Left ventricle myocardium superior (tissue), 1 donor: Measurements from ENCODE around the gene DACH1. TPM values are rescaled to one million over a fixed set of nuclear protein-coding genes. Genes with fewer than 3 reads are reported as not detected.
"Not testable (repeated sequence)": the region's sequence is repeated elsewhere in the genome, so short reads cannot be mapped to it uniquely, and the experiment has no call there.

Source experiments
- ATAC-seq: fragments of 200-7000 bp; cut with Tn5 transposase; one replicate; pipeline ENCODE4 v1.9.1; 2020; ENCODE audit warnings: mild to moderate bottlenecking, moderate library complexity
- DNase-seq: peaks from one replicate; pipeline ENCODE4 v3.0.0-alpha.2; 2020
- intact Hi-C: fragments of 100-400 bp; cut with micrococcal nuclease; formaldehyde crosslinking; loops from one replicate; pipeline ENCODE4 v1.11.0; 2022
- total RNA-seq: library from RNA; stranded (reverse); fragmentation: NEBNext Ultra II Directional; extraction: Animal tissue kit (Norgen Biotek cat#: 25700); gene quantifications from one replicate; pipeline ENCODE4 v1.2.1, GENCODE V29; 2021
- donor health status: DM: no; HTN: yes; CAD: no; lungs with severe emphysema.

The DACH1 gene
- total RNA-seq, 1 donor from 2014 or later, result 3.5 TPM

DNA sequence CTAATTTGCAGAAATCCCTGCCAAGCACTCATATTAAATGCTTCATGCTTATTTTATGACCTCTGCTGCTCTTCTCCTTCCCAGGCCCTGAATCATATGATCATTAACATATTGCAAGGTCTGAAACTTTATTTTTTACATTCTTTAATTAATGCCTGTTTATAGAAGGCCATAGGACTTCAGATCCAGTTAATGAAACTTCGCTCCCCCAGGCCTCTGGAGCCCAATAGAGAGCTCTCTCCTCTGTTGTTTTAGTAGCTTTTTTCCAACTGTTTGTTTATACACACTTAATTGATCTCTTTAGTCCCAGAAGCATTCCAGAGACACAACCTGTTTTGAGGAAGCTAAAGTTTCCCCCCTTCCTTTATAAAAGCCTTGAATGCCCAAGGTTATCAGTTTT is 68.3 kb downstream of the DACH1 start:
- ATAC-seq, result no peak
- DNase-seq, result no peak
- intact Hi-C loops, result loop anchor here (10.0 kb wide), 1 partner anchor 56 kb away; no protein-coding TSS in a partner anchor

DNA sequence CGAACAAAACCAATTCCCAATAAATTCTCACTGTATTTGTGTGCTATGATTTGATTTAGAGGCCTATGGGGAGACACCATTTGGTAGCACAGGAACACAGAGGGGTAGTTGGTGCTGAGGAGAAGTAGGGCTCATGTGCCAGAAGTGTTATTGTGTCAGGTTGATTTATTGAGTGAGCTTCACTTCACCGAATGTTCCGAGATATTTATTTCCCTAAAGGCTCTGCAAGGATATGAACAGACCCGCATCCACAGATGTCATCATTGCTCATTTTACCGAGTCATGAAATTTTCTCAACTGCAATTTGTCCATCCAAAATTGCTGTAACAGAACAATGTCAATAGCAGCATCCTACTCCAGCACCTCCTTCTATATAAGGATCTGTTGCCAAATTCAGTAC is 69.5 kb downstream of the DACH1 start:
- intact Hi-C loops, result loop anchor here (10.0 kb wide), 1 partner anchor 57 kb away; no protein-coding TSS in a partner anchor
- DNase-seq (no peak), ATAC-seq (no peak)

DNA sequence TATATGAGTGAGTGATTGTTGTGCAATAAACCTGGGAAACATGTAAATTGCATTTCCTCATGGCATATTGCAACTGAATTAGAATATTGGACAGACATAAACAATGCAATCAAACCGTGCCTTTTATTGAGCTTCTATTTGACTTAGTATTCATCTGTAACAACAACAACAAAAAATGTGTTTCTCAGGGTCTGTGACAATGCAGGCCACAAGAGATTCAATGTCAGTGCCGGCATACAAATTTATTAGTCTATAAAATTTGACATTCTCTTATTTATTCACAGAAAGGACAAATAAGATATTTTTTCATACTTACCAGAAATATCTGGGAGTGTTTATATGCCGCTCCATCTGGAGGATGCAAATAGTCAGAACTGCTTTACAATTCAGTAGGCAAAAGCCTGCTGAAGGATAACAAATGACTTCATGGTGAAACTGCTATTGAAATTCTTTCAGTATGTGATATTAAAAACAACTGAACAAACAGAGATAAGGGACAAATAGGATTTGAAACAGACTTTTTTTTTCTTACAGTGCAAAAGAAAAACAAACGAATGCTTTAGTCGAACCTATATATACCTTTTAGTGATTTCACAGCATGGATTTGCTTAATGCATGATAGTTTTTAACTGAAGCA is 77.2 kb downstream of the DACH1 start:
- intact Hi-C loops, result loop anchor here (10.0 kb wide), 1 partner anchor 65 kb away; no protein-coding TSS in a partner anchor
- ATAC-seq (no peak), DNase-seq (no peak)

DNA sequence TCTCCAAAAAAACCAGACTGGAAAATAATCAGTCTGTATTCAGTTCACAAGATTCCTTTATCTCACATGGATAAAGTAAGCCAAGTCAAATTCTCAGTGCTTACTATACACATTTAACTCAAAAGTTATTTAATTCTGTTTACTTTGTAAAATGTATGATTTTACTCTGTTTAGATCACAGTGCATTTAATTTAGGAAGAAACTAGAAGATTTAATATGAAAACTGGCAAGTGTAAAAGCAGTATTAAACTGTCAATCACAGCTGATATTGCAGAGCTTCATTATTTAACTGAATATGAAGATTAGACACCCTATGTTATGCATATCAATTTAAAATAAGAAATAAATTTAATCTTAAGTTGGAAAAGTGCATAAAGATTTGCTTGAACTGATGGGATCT is 78.0 kb downstream of the DACH1 start:
- ATAC-seq, result no peak
- intact Hi-C loops, result no loop called here
- no peak for DNase-seq

DNA sequence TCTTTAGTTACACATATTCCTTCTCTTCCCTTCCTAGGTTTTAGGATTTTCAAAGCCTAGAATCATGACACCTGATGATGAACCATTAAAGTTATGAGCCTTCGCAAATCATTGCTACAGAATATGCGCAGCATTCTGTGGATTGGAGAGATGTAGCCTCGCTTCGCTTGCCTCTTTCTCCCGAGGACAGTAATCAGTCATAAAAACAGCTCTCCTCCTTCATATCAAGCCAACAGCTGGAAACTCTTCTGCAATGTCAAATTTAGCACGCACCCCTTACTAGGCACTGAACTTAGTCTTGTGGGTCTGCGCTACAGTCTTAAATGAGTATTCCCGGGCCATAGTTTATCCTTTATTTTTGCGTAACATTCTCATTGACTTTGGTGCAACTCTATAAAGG is 79.6 kb downstream of the DACH1 start:
- ATAC-seq (no peak), DNase-seq (no peak)
- intact Hi-C loops, result no loop called here

DNA sequence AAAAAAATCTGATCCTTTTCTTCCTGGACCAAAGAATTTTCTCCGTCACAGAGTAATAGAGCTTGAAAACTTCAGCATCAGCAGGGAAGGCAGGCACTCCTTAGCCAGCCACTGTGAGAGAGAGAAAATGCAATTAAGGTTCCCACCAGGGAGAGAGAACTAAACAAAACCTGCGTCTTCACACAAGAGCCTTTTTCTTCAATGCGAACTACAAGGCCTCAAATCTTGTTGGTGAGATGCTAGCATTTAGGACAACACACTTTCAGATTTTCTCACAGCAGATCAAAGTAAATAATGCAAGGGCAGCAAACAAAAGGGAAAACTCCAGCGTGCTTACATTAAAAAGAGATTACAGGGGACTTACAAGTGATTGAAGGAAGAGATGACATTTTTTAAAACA is 80.1 kb downstream of the DACH1 start:
- DNase-seq, result no peak
- no peak for ATAC-seq
- intact Hi-C loops, result no loop called here

DNA sequence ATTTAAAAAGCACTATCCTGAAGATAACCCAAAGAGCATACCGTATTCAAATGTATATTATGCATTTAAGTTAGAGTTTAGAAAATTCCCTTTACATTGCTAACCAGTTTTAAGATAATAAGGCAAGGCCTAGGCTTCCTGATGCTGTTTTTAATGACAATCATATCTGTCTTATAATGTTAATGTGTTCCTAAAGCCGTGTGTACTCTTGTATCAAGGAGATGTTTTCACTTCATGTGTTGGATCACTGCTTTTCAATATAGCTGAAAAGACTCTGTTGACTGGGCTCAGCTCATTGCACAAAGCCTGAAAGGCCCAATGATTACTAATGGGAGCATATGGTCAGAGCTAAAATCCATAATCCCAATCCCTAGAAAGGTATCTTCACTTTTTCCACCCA is 81.6 kb downstream of the DACH1 start:
- no peak for ATAC-seq
- intact Hi-C loops, result no loop called here
- DNase-seq, result no peak

DNA sequence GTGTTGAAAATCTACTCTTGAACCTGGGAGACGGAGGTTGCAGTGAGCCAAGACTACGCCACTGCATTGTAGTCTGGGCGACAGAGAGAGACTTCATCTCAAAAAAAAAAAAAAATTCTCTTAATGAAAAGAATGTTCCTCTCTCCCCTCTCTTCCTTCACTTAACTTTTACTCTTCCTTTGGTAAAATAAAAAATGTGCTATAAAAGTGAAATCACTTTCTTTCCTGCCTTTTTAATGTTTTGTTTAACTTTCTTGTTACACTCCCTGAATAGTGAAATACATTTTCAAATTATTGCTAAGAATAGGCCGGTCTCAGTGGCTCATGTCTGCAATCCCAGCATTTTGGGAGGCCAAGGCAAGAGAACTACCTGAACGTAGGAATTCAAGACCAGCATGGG is 86.5 kb downstream of the DACH1 start:
- DNase-seq, result no peak
- ATAC-seq, result no peak
- intact Hi-C loops, result no loop called here

DNA sequence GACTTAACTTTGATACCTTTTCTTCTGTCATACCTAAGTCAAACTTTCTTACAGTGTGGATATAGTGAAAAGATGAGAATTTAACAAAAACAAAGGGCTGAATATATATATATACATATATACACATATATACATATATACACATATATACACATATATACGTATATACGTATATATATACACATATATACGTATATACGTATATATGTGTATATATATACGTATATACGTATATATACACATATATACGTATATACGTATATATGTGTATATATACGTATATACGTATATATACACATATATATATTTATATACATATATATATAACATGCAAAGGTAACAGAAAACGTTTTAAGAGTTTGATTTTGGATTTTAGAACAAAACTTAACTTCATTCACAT is 88.0 kb downstream of the DACH1 start:
- ATAC-seq, DNase-seq, intact Hi-C loops: not testable (repeated sequence)

DNA sequence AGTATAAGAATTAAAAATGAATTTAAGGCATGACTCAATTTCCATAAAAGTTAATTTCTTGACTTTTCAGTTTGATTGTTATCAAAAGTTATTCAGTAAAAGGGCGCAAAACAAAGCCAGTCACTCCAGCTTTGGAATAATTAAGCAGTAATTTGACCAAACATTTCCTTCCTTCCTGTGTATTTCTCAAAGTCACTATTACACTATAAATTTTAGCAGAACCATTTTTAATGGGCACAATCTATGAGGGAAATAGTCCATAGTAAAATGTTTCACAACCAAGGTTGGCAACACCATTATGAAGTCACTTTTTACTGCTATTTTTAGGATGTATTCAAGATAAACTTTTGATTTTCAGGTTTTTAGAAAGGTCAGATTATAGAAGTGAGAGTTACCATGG is 91.0 kb downstream of the DACH1 start:
- intact Hi-C loops, result no loop called here
- DNase-seq (no peak), ATAC-seq (no peak)

DNA sequence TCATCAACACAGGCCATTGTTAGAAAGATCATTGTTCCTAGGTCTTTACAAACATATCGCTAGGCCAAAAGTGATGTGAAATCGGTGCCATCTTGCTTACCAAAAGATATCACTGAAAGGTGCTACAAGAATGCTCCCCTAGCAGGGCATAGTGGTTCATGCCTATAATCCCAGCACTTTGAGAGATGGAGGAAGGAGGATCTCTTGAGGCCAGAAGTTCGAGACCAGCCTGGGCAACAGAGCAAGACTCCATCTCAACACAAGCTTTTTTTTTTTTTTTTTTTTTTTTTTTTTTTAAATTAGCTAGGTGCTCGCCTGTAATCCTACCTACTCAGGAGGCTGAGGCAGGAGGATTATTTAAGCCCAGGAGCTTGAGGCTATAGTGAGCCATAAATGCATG is 92.1 kb downstream of the DACH1 start:
- DNase-seq, result no peak
- no peak for ATAC-seq
- intact Hi-C loops, result no loop called here

DNA sequence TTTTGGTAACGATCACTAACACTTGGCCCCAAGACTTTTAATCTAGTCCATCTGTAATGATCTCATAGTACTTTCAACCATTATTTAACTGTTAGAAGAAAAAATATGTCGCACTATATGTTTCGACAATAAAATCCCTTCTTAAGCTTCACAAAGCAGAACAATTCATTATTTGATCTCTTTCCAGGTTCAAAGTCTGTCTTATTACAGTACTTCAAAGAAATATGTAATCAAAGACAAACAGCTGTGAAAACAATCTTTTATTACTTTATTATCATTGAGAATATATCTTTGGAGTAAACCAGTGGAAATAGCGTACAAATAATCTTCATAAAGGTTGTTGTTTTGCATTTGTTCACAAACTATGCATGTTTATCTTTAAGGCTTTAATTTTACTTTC is 93.5 kb downstream of the DACH1 start:
- ATAC-seq (no peak), DNase-seq (no peak)
- intact Hi-C loops, result no loop called here

DNA sequence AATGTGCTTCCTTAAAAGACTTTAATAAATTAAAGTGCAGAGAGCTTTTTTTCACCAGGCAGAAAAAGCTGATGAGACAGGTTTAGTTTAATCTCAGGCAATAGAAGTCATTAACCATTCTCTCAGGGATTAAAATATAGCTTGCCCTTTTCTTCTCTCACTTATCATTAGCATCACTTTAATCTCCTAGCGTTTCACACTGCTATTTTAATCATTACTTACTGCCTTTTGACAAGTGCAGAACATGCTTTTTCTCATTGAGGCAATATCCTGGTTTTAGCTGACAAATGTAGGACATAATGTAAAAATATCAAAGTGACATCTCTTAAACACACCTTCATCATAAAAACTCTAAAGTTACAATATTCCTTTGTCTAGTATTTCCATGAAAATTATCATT is 94.6 kb downstream of the DACH1 start:
- ATAC-seq (no peak), DNase-seq (no peak)
- intact Hi-C loops, result no loop called here

DNA sequence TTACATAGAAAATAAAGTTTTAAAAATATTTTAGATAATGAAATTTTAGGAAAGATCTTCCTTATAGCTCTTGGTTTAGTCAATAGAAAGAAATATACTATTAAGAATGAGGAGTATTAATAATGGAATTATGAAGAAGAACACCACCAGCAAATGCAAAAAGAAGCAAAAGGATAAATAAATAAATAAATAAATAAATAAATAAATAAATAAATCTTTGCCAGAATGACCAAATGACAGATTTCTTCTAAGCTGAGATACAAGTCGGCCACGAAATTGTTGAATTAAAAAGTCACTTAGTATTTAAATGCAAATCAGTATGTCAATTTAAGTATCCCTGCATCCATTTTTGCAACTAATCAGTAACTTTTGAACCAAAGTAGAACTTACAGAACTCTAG is 95.9 kb downstream of the DACH1 start:
- ATAC-seq (no peak), DNase-seq (no peak)
- intact Hi-C loops, result no loop called here

DNA sequence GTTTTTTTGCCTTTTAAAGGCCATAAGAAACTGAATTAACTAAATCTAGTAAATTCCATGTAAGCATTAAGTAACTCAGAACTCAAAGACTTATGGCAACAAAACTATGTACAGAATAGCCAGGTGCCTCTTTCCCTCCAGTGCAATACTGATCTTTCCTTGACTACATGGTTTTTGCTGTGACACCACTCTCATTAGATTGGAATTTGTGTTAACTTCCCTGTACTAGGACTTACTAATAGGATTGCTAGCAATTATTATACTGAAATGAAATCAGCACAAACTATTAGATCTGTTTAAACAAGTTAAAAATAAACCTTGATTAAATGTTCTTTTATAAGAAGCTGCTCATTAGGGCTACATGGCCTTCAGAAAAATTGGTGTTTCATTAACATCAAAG is 96.3 kb downstream of the DACH1 start:
- no peak for DNase-seq
- intact Hi-C loops, result no loop called here
- no peak for ATAC-seq

DNA sequence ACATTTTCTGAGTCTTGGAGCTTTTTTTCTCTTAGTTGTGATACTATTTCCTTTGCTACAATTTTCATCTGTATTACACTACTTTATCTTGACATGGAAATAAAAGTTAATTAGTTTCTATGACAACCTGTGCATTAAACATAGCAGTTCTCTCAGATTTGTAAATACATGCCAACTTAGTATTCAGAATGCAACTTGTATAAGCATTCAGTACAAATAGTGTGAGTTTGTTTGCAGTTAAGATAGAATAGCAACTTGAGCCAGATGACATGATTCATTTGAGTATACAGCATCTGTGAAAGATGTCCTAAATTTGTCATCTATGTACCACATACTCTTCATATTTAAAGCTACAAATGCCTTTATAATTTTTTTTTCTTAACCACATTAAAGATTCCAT is 98.1 kb downstream of the DACH1 start:
- no peak for ATAC-seq

DNA sequence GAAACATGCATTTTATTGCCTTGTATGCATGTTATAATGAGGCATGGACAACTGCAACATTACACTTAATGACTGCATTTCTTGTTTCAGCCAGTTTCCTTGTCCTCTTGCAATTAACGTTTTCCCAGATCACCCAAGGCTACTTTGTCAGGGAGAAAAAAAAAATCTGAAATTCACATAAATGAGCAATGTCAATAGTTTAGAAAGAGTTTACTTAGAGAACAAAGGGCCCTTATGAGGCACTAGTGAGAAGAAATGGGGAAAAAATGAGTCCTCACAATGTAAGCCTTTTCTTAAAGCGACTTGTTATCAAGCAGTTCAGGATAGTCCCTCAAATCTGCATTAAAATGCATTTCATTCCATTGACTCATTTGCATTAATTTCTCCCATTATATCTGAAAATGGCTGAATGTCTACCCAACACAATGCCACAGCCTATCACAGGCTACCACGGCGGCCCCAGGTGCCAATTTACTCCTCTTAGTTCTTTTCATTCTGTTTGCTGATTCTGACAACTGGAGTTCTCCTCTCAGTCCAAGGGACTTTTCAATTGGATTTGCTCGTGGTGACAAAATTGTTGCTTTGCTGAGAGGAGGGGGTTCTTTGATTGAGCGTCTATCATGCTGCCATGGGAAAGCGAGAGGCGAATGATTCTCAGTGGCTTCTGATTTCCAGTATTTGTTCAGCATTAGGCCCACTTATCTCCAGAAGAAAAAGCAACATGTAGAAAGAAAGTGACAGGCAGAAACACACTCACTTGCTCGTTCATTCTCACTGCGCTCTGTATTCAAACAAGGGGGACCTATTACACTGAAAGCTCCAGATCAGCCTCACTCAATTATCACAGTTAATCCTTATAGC is 107.1 kb downstream of the DACH1 start:
- intact Hi-C loops, result no loop called here
- ATAC-seq (no peak), DNase-seq (no peak)

More for the DNA sequence above, 98.1 kb downstream of the DACH1 start:
- intact Hi-C loops, result no loop called here
- no peak for DNase-seq

DNA sequence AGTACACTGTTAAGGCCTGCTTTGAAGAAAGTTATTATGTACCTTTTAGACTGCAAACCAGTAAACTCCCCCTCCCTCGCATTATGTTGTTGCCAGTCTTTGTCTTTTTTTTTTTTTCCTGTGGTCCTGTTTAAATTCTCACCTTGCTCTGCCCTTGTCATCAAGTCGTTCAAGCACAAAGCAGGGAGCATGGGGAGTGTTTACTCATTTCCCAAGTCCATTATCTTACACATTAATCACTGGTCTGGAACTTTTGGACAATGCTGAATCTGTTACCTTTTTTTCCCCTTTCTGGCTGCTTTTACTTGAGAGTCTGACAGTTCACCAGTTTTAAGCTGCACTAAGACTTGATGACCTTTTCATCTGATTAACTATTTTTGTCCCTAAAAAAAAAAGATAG is 108.2 kb downstream of the DACH1 start:
- ATAC-seq, result no peak
- DNase-seq, result no peak
- intact Hi-C loops, result no loop called here

DNA sequence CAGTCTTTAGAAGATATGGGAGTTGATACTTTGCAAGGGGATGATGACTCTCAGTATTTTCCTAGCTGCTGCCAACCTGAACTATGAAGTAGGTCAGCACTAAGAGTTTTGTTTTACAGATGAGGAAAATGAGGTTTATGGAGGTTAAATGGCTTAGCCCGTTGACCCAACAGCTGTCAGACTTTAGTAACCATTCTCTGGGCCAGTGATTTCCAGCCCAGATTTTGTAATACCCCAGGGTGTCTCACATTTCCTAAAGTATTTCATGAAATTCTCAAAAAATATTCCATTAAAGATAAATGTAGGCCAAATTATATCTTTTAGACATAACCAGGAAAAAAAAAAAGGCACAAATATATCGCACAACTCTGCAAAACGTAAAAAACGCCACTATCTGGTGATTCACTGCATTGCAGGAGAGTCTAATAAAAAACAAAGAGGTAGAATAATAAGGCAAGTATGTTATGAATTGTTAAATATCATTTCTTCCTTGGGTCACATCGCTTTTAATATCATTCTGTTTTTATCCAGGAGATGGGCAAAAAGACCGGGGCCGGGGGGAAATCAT is 112.5 kb downstream of the DACH1 start:
- DNase-seq, result no peak
- peak; percentile 95 for ATAC-seq
- intact Hi-C loops, result no loop called here

DNA sequence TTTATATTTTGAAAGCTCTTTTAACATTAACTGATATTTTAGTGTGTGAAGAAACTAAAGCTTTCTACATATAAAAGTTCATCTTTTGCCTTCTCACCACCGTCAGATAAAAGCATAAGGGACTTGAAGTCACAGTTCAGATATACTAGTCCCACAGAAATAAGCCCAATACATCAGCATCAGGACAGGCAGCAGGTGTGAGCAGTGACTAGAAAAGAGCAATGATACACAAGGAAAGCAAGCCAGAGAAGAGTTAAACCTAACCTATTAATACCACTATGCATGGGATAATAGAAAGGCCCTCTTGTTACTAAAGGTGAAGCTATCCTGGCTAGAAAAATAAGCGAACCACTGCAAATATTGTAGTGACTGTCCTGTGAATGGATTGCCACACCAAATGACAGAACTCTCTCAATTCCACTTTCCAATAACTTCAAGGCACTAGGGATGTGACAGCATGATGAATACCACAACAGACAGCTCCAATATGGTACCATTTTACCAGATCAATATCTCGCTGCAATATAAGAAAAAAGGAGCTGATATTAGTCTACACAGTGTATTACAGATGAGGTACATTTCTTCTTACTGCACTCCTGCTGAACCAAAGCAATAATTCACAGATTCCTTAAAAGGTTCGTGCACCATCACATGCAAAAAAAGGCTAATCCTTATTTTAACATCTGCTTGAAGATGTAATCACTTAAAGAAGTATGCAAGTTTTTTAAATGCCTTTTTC is 114.1 kb downstream of the DACH1 start:
- ATAC-seq, result no peak

More for the DNA sequence above, 114.1 kb downstream of the DACH1 start:
- intact Hi-C loops, result no loop called here
- DNase-seq, result no peak
